Breast epithelium (tissue), 4 donors: ENCODE measurements around the gene FOXS1. TPM values are rescaled to one million over a fixed set of nuclear protein-coding genes. Genes with fewer than 3 reads are reported as not detected.
"Not testable (repeated sequence)": the region's sequence is repeated elsewhere in the genome, so short reads cannot be mapped to it uniquely, and the experiment has no call there.

Experiments used
- DNase-seq, 2 donors: peaks; one replicate each; pipeline ENCODE4 v3.0.0-alpha.2; 2019; ENCODE audit warnings: low spot score in 2 of 2
- H3K27ac ChIP-seq, 2 donors: fragments of 200-600 bp; sonication (generic) in 1 of 2; one replicate each; pipeline ENCODE4 v1.5.1; 2016 to 2019; ENCODE audit warnings: mild to moderate bottlenecking in 1 of 2
- H3K27me3 ChIP-seq, 2 donors: fragments of 200-600 bp; sonication (generic) in 1 of 2; one replicate each; pipeline versions ENCODE4 v1.5.1 to v1.6.0; 2017 to 2019; ENCODE audit warnings: control low read depth in 1 of 2, mild to moderate bottlenecking in 1 of 2
- H3K36me3 ChIP-seq: fragments of 200-600 bp; one replicate; pipeline ENCODE4 v1.5.1; 2019
- H3K4me1 ChIP-seq, 2 donors: fragments of 200-600 bp; sonication (generic); one replicate each; pipeline ENCODE4 v1.5.1; 2016 to 2019; ENCODE audit warnings: control low read depth in 1 of 2
- H3K4me3 ChIP-seq, 3 donors: fragments of 200-600 bp; sonication (generic); 1 replicate in 2 of 3; 2 replicates in 1 of 3; pipeline ENCODE4 v1.5.1; 2016 to 2019; ENCODE audit warnings: mild to moderate bottlenecking in 3 of 3, moderate library complexity in 2 of 3
- H3K9me3 ChIP-seq, 2 donors: fragments of 200-600 bp; sonication (generic) in 1 of 2; one replicate each; pipeline ENCODE4 v1.5.1; 2016 to 2019; ENCODE audit warnings: control low read depth in 1 of 2
- POLR2A ChIP-seq: fragments of 450-650 bp; IDR thresholded peaks from one replicate; pipeline ENCODE4 v1.6.1; 2016; ENCODE audit warnings: antibody characterized with exemption, mild to moderate bottlenecking, moderate library complexity
- POLR2AphosphoS5 ChIP-seq, 3 donors: sonication (generic); formaldehyde crosslinking; IDR thresholded peaks; one replicate each; pipeline ENCODE4 v1.6.1; 2017; ENCODE audit warnings: antibody characterized with exemption in 3 of 3
- intact Hi-C: fragments of 100-400 bp; cut with DNase I; formaldehyde crosslinking; loops from one replicate; pipeline ENCODE4 v1.15.1; 2023; ENCODE audit warnings: low total_unique reads
- total RNA-seq, 3 donors: library from RNA; depleted of rRNA; stranded (reverse); fragments of >200 nt; gene quantifications; one replicate each; pipeline ENCODE4 v1.1.0, GENCODE V29; 2016
- TF ChIP-seq, protein P1 (sequence below), 3 donors: fragments of 450-650 bp; IDR thresholded peaks; one replicate each; pipeline ENCODE4 v1.5.1; 2016 to 2017; ENCODE audit warnings: antibody characterized with exemption in 3 of 3, mild to moderate bottlenecking in 3 of 3, moderate library complexity in 3 of 3

FOXS1 gene
- total RNA-seq, 3 donors from 2014 or later: 0.44 to 0.98 TPM; not detected in 1

DNA sequence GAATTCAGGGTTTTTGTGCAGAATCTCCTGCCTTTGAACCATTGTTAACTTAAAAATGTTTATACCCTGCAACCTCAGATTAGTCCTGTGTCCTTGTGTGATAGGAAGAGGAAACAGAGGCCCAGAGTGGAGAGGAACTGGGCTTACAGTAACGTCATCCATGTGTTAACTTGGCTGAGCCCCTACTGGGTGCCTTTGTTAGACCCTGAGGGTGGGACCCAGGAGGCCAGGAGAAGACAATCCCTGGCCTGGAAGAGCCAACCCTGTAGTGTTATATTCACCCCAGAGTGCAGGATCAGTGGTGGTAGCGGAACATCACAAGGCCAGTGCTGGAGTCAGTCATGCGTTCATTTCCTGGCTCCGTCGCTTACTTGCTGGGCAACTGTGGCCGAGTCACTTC, 15.7 kb downstream of the FOXS1 start:
- H3K4me3 ChIP-seq: no peak overlapping the region
- H3K27me3 ChIP-seq: no peaks in the 10 kb centered on the region
- no peaks in the 10 kb centered on the region for H3K9me3 ChIP-seq
- no peak overlapping the region for H3K27ac ChIP-seq
- no peak for DNase-seq
- intact Hi-C loops: loop anchor here (10.0 kb wide), 1 partner anchor 125 kb away; the partner anchor contains the start of gene PDRG1
- H3K4me1 ChIP-seq: no peaks in the 10 kb centered on the region
- H3K36me3 ChIP-seq: no peaks in the 10 kb centered on the region
- TF ChIP-seq, protein P1, sequence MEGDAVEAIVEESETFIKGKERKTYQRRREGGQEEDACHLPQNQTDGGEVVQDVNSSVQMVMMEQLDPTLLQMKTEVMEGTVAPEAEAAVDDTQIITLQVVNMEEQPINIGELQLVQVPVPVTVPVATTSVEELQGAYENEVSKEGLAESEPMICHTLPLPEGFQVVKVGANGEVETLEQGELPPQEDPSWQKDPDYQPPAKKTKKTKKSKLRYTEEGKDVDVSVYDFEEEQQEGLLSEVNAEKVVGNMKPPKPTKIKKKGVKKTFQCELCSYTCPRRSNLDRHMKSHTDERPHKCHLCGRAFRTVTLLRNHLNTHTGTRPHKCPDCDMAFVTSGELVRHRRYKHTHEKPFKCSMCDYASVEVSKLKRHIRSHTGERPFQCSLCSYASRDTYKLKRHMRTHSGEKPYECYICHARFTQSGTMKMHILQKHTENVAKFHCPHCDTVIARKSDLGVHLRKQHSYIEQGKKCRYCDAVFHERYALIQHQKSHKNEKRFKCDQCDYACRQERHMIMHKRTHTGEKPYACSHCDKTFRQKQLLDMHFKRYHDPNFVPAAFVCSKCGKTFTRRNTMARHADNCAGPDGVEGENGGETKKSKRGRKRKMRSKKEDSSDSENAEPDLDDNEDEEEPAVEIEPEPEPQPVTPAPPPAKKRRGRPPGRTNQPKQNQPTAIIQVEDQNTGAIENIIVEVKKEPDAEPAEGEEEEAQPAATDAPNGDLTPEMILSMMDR (IDR thresholded peaks at IDR 0.05): no peak

DNA sequence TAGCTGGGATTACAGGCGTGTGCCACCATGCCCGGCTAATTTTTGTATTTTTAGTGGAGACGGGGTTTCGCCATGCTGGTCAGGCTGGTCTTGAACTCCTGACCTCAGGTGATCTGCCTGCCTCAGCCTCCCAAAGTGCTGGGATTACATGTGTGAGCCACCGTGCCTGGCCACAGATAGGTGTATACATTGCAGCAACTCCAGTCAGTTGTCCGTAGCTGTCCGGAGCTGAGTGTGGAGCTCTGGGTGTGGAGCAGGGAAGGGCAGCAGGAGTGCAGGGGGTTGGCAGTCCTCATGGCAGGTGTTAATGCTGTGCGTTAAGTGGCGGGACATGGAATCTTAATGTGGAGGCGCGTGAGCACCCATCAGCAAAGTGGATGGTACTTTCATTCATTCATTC, 17.4 kb downstream of the FOXS1 start:
- intact Hi-C loops: loop anchor here (10.0 kb wide), 1 partner anchor 127 kb away; the partner anchor contains the start of gene PDRG1
- not testable (repeated sequence) for DNase-seq, H3K36me3 ChIP-seq, H3K4me1 ChIP-seq, H3K27me3 ChIP-seq, H3K27ac ChIP-seq, H3K9me3 ChIP-seq, H3K4me3 ChIP-seq

DNA sequence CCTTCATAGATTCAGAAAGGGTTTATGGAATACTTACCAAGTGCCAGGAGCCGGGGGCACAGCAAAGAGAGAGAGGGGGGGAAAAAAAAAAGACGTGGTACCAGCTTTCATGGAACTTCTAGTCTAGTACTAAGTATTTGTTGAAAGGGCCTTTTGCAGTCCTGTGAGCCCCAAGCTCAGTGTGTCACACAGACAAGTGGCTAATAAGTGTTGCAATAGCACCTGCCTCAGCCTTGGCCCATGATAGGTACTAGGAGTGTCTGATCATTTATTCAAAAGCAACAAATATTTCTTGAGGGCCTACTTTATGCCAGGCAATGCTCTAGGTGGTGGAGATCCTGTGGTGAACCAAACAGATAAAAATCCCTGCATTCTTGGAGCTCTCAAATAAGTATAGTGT, 18.3 kb downstream of the FOXS1 start:
- intact Hi-C loops: loop anchor here (10.0 kb wide), 1 partner anchor 128 kb away; the partner anchor contains the start of gene PDRG1
- TF ChIP-seq, protein P1 (IDR thresholded peaks at IDR 0.05): no peak
- no peak for TF ChIP-seq POLR2A
- no peak for TF ChIP-seq POLR2AphosphoS5 (IDR thresholded peaks at IDR 0.05)
- H3K9me3 ChIP-seq: no peaks in the 10 kb centered on the region
- H3K4me3 ChIP-seq: no peak overlapping the region
- no peak overlapping the region for H3K27ac ChIP-seq
- H3K4me1 ChIP-seq: no peaks in the 10 kb centered on the region
- no peak for DNase-seq
- no peaks in the 10 kb centered on the region for H3K27me3 ChIP-seq
- no peaks in the 10 kb centered on the region for H3K36me3 ChIP-seq

DNA sequence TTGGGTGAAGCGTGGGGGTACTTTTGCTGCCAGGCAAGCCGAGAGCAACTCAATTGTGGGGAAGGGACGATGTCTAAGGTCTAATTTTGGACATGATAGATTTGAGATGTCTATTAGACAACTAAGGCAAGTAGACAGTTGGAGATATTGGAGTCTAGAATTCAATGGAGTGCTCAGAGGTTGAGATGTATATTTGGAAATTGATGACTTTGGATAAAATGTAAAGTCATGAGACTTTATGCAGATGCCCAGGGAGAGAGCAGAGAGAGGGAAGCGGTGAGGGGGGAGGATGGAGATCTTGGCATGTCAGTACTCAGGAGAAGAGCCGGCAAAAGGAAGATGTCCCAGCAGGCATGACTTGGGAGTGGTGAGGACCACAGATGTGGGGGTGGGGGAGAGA, 19.3 kb downstream of the FOXS1 start:
- Histone ChIP-seq H3K4me1 (no peaks in the 10 kb centered on the region), H3K27me3 (no peaks in the 10 kb centered on the region), H3K27ac (no peak overlapping the region), H3K4me3 (no peak overlapping the region), H3K9me3 (no peaks in the 10 kb centered on the region), H3K36me3 (no peaks in the 10 kb centered on the region)
- TF ChIP-seq, protein P1 (IDR thresholded peaks at IDR 0.05): no peak
- TF ChIP-seq POLR2AphosphoS5 (IDR thresholded peaks at IDR 0.05): no peak
- TF ChIP-seq POLR2A: no peak
- intact Hi-C loops: loop anchor here (10.0 kb wide), 1 partner anchor 129 kb away; the partner anchor contains the start of gene PDRG1
- DNase-seq: no peak

DNA sequence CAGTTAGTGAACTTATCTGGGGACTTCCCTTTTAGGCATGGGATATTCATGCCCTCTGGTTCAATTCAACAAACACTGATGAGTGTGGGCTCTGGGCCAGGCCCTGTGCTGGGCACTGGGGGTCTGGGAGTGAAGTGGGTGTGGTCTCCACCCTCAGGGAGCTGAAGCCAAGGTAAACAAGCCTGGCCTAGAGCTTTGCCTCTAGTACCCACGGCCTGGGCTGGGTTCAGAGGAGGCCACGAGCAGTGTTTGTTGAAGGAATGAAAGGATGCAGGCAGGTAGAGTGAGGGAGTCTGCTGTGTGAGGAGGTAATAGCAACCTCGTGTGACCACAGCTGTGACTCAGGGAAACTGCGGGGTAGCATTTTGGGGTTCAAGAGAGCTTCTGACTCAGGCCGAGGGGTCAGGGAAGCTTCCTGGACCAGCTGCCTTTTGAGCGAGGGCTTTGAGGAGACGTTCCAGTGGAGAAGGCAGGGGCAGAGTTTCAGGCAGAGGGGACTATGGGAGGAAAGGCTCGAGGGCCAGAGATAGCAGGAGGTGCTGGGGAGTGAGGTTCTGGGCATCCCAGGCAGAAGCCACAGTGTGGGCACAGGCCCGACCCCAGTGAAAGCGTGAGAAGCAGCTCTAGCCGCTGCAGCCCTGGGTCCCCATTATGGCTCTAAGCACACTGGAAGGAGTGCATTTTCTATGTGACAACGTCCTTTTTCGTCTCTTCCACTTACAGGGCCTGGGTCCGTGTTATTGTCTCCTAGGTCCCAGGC, 20.7 kb downstream of the FOXS1 start:
- H3K27me3 ChIP-seq: no peaks in the 10 kb centered on the region
- intact Hi-C loops: loop anchor here (10.0 kb wide), 1 partner anchor 130 kb away; the partner anchor contains the start of gene PDRG1
- H3K9me3 ChIP-seq: no peaks in the 10 kb centered on the region
- TF ChIP-seq POLR2A (no peak), POLR2AphosphoS5 (IDR thresholded peaks at IDR 0.05) (no peak)
- TF ChIP-seq, protein P1 (IDR thresholded peaks at IDR 0.05): no peak
- no peak overlapping the region for H3K4me3 ChIP-seq
- no peaks in the 10 kb centered on the region for H3K36me3 ChIP-seq
- no peaks in the 10 kb centered on the region for H3K4me1 ChIP-seq
- no peak overlapping the region for H3K27ac ChIP-seq
- no peak for DNase-seq
